ENCODE results near the gene CARD19.

The CARD19 gene

DNA sequence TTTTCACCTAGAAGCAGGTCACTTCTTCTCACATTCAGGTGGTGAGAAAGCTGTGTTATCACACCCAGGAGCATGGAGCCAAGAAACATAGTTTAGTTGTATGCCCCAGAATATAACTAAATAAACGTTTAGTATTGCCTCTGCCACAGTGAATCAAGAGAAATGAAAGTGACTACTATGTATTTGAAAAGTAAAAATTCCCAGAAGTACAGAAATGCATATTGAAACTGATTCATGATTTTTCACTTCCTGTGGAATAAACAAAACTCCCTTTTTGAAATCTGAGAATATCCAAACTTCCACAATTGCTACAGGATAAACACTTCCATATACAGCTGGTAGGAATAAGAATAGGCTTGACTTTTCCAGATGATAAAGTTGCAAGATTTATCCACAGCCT is 53.3 kb downstream of the CARD19 start:
- in situ Hi-C loops (cut with HindIII; ENCODE audit: low sequenced_read_pairs): no loop called here

DNA sequence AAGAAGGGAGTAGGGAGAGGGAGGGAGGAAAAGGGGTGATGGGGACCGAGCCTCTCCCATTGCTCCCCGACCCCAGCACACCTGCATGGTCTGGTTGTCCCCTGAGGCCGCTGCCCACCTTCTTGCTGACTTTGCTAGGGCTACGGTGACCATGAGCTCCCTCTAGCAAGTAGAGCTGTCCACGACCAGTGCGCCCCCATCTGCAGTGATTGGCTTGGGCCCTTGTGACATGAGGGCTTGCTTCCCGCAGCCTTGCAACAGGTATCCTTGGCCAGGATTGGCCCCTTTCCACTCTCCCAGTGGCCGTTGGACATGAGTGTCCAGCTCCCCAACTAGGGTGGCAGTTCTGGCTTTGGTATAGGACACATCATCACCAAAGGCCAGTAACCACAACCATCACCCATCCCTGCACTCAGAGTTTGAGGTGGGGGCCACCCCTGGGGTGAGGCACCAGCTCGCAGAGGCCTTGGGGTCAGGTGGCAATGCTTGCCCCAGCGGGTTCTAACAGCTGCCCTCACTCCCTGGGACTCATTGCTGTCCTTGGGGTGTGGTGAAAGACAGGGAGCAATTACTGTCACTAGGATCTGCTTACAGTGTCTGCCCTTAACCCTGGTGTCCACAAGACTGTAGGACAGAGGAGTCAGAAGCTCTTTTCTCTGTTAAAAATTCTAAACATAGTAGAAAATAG is 55.2 kb downstream of the CARD19 start:
- in situ Hi-C loops (cut with HindIII; ENCODE audit: low sequenced_read_pairs): loop anchor here (10.0 kb wide), 1 partner anchor 154 kb away; no protein-coding TSS in a partner anchor

DNA sequence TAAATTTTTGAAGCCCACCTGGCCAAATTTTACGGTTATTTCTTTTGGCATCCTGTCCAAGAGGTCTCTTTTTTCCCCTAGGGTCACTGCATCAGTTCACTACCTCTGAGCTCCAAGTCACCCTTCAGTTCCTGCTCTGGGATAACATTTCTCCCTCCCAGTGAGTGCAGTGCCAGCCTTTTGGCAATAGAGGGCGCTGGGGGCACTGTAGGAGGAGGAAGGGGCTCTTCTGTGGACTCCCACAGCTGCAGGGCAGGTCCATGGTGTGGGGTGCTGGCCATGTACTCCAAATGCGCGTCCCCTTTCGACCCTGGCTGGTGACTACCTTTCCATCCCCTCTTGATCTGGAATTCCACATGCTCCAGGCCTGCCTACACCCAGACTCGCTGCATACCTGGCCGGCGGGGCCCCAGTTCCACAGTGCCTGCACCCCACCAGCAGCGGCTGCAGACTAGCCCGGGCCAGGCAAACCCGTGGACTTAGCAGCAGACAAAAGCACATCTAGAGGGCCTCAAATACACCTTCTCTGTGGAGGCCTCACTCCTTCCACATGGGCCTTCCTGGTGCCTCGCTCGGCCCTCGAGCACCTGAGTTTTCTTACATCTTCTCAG is 58.4 kb downstream of the CARD19 start:
- in situ Hi-C loops (cut with HindIII; ENCODE audit: low sequenced_read_pairs): loop anchor here (10.0 kb wide), 1 partner anchor 150 kb away; no protein-coding TSS in a partner anchor

DNA sequence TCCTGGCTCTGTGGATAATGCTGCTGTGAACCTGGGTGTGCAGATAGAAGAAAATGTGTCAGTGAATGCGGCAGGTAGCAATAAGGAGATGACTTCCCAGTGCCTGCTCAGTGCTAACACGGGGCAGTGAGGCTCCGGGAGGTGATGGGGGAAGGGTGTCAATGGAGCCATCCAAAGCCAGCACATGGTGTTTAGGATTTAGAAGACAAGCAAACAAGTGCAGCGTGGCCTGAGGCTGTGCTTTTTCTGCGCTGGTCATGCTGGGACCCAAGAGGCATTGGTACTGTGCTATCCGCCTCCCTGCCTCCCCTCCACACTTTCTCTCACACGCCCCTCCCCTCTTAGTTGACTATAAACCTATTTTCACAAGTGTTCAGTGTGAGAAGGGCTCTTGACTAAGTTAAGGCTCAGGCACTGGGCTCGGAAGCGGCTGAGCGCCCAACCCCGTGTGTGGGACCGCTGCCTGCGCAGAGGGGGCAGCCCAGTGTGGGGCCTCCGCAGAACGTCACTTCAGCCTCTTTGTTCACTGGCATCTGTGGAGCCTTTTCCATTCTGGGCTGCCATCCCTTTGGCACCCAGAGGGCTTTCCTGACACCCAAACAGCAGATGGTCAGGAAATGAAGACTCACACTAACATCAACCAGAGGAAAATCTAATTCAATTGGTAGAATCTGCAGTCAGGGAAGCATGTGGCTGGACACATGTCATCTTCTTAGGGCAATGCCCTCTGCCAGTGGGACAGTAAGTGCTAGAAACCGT is 59.9 kb downstream of the CARD19 start:
- in situ Hi-C loops (cut with HindIII; ENCODE audit: low sequenced_read_pairs): loop anchor here (10.0 kb wide), 1 partner anchor 149 kb away; no protein-coding TSS in a partner anchor

DNA sequence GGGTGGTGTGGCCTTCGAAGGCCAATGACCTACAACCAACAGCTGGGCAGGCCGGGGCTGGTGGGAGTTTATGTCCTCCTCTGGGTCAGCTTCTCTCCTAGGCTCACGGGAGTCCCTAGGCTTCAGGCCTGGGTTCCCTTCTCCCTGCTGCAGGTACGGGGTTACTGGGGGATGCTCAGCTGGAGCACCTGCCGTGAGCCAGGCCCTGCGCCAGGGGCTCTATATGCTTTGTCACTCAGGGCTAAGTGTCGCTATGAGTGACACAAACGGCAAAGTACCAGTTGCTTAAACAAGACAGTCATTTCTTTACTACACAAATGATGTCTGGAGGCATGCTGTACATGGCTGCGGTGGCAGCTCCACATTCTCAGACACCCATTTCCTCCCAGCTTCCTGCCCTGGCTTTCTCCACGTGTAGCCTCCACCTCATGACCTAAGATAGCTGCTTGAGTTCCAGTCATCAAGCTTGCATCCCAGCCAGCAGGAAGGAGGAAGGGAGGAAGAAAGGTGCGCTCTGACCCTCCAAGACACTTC is 60.5 kb downstream of the CARD19 start:
- in situ Hi-C loops (cut with HindIII; ENCODE audit: low sequenced_read_pairs): loop anchor here (10.0 kb wide), 1 partner anchor 148 kb away; no protein-coding TSS in a partner anchor

DNA sequence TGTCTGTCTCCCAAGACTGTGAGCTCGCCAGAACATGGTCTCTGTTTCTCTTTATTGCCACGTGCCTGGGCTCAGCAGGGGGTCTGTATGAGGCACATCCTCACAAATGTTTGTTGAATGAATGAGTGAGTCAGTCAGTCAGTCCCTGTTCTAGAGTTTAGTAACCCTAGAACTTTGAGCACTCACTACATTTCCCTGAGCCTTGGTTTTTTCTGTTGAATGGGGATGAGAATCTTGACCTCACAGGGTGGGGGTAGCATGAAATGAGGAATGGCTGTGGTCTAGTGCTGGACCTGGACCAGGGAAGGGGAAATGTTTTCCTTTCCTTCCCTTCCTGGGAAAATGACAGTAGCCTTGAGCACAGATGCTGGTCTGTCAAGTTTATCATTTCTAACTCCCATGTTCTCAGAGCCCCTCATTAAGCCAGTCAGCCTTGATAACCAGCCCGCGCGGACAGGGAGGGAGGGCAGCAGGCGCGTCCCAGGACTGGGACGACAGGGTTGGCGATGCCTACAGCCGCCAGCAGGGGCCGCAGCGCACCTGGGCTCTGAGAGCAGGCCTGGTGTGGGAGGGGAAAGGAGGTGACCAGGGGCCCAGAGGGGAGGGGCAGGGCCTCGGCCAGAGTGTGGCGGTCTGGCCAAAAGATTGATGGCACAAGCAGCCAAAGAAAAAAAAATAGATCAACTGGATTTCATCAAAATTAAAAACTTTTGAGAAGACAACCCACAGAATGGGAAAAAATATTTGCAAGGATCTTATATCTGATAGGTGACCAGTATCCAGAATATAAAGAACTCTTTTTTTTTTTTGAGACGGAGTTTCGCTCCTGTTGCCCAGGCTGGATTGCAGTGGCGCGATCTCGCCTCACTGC is 63.8 kb downstream of the CARD19 start:
- in situ Hi-C loops (cut with HindIII; ENCODE audit: low sequenced_read_pairs): loop anchor here (10.0 kb wide), 1 partner anchor 145 kb away; no protein-coding TSS in a partner anchor

DNA sequence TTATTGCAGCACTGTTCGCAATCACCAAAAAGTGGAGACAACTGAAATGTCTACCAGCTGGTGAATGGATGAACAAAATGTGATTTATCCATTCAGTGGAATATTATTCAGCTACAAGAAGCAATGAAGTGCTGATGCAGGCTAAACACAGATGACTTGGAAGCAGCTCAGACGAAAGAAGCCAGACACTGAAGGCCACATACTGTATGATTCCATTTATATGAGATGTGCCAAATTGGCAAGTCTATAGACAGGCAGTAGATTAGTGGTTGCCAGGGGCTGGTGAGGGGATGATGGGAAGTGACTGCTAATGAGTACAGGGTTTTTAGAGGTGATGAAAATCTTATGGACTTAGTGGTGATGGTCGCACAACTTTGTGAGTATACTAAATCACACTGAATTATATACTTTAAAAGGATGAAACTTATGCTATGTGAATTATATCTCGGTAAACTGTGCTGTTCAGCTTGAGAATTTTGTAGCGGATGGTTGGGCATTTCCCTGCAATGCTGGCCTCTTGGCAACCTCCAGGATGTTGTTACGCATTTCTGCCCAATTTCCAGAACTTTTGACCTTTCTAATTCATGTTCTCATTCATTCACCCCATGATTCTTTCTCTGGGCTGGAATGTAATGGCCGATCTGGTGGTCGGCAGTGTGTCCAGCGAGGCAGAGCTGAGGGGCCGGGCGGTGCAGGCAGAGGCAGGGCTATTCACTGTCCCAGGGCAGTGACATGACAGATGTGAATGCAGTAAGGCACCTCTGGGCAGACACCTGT is 66.0 kb downstream of the CARD19 start:
- in situ Hi-C loops (cut with HindIII; ENCODE audit: low sequenced_read_pairs): no loop called here
